Right atrium auricular region (tissue), 2 donors: ENCODE data around the gene TMCC3. TPM values are rescaled to one million over a fixed set of nuclear protein-coding genes. Genes with fewer than 3 reads are reported as not detected.

Experiments
- DNase-seq: peaks from one replicate; pipeline ENCODE4 v3.0.0-alpha.2; 2019; ENCODE audit warnings: low spot score
- H3K27ac ChIP-seq, 2 donors: fragments of 200-600 bp; sonication (generic); 1 replicate in 1 of 2; 2 replicates in 1 of 2; pipeline ENCODE4 v1.5.1; 2016 to 2019
- H3K27me3 ChIP-seq, 2 donors: fragments of 200-600 bp; sonication (generic); one replicate each; pipeline versions ENCODE4 v1.5.1 to v1.6.0; 2017 to 2019
- H3K36me3 ChIP-seq: fragments of 200-600 bp; sonication (generic); one replicate; pipeline ENCODE4 v1.5.1; 2016
- H3K4me1 ChIP-seq, 2 donors: fragments of 200-600 bp; sonication (generic); one replicate each; pipeline versions ENCODE4 v1.5.1 to v1.6.0; 2017 to 2019
- H3K4me3 ChIP-seq, 2 donors: fragments of 200-600 bp; sonication (generic); 1 replicate in 1 of 2; 2 replicates in 1 of 2; pipeline ENCODE4 v1.5.1; 2017 to 2019; ENCODE audit warnings: mild to moderate bottlenecking in 1 of 2, moderate library complexity in 1 of 2
- H3K9me3 ChIP-seq, 2 donors: fragments of 200-600 bp; sonication (generic); one replicate each; pipeline ENCODE4 v1.5.1; 2019
- microRNA-seq, 2 donors: library from miRNA; unstranded; fragments of <30 nt; microRNA quantifications; one replicate each; pipeline ENCODE4, GENCODE V29; 2016 to 2017; ENCODE audit warnings: borderline number of aligned reads in 2 of 2, borderline replicate concordance in 1 of 2
- total RNA-seq, 2 donors: library from RNA; depleted of rRNA; stranded (reverse); fragments of >200 nt; gene quantifications; one replicate each; pipeline ENCODE4 v1.1.0, GENCODE V29; 2016
- TF ChIP-seq, protein P1 (sequence below), 2 donors: fragments of 200-600 bp; sonication (generic); IDR thresholded peaks; one replicate each; pipeline ENCODE4 v1.5.1; 2019; ENCODE audit warnings: antibody characterized with exemption in 2 of 2

TMCC3 gene
- total RNA-seq, 2 donors from 2014 or later: 4.4 to 4.7 TPM

DNA sequence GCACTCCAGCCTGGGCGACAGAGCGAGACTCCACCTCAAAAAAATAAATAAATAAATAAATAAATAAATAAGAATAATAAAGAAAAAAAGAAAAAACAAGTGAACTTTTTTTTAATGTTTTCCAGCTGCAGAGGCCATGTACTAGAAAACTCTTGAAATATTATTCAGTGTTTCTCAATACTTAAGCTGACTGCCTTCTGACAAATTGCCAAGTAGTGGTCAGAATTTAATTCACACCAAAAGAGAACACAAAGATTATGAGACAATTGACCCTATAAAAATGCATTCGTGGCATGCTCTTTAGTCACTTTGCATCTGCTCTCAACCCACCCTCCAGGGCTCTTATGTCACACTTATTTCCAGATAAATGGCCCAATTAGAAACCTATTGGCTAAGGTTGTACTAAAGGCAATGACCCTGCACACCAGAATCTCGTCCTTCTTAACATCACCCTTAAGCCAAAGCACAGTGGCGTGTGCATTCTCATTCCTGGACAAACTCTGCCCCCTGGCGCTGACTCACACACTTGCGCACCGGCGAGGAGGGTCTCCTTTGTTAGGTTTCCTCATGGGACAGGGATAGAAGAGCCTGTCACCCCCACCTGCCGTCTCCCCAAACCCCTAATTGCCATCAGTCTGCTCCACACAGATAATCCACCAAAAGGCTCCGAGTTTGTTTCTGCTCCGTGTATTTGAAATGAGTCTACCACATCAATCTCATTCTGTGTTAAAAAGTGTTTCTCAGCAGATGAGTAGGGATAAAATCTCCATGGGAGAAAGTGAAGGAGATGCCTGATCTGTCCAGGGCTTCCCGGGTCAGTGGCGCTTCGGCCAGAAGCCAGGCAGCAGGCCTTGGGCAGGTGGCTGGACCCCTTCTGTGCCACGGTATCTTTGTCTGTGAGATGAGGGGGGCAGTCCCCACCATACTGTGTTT, 117.6 kb downstream of the TMCC3 start:
- no peaks in the 10 kb centered on the region for H3K36me3 ChIP-seq
- H3K27me3 ChIP-seq: no peaks in the 10 kb centered on the region
- H3K4me3 ChIP-seq: no peak overlapping the region
- DNase-seq: peak; percentile 79
- H3K4me1 ChIP-seq: peaks cover 0 to 6% of the 10 kb centered on the region in 2 donors
- no peaks in the 10 kb centered on the region for H3K9me3 ChIP-seq
- TF ChIP-seq, protein P1, sequence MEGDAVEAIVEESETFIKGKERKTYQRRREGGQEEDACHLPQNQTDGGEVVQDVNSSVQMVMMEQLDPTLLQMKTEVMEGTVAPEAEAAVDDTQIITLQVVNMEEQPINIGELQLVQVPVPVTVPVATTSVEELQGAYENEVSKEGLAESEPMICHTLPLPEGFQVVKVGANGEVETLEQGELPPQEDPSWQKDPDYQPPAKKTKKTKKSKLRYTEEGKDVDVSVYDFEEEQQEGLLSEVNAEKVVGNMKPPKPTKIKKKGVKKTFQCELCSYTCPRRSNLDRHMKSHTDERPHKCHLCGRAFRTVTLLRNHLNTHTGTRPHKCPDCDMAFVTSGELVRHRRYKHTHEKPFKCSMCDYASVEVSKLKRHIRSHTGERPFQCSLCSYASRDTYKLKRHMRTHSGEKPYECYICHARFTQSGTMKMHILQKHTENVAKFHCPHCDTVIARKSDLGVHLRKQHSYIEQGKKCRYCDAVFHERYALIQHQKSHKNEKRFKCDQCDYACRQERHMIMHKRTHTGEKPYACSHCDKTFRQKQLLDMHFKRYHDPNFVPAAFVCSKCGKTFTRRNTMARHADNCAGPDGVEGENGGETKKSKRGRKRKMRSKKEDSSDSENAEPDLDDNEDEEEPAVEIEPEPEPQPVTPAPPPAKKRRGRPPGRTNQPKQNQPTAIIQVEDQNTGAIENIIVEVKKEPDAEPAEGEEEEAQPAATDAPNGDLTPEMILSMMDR (IDR thresholded peaks at IDR 0.05): peak; percentile 66 to 84
- no peak overlapping the region for H3K27ac ChIP-seq

DNA sequence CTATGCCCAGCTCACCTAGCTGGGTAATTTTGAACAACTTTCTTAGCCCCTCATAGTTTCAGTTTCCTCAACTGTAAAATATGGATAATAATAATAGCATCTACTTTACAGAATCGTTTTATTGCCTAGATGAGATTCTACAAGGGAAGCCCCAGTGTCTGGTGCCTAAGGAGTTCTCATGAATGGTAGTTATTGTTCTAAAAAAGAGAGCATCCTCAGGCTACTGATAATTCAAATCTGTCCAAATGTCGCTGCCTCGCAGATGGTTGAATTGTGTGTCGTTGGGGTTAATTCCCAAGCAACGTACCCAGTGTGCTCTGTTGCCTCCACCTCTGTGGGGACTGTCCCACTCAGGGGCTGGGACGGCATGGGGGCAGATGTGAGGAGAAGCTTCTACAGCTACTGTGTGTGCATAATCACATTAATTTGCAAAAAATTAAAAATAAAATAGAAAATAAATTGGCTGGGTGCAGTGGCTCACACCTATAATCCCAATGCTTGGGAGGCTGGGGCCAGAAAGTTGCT, 119.1 kb downstream of the TMCC3 start:
- Histone ChIP-seq H3K9me3 (no peaks in the 10 kb centered on the region), H3K27me3 (no peaks in the 10 kb centered on the region), H3K4me3 (no peak overlapping the region), H3K27ac (no peak overlapping the region), H3K36me3 (no peaks in the 10 kb centered on the region), H3K4me1 (peaks cover 0 to 6% of the 10 kb centered on the region in 2 donors)
- TF ChIP-seq, protein P1 (IDR thresholded peaks at IDR 0.05): no peak
- DNase-seq: no peak

DNA sequence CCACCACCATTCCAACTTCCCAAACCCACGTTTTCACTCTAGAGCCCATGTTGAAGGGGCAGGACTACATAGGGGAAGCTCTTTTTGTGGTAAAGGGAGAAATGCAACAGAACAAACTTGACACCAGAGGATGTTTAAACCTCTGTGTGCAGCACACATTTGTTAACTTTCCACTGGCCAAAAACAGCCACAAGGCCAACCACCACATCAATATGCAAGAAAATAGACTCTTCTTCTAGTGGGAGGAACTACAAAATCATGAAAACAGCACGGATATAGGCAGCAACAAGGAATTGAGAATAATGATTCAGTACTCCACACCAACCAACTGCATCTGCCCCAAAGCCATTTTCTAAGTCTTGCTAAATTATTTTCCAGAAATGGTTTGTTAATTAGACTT, 124.4 kb downstream of the TMCC3 start:
- no peak overlapping the region for H3K4me3 ChIP-seq
- TF ChIP-seq, protein P1 (IDR thresholded peaks at IDR 0.05): no peak
- no peaks in the 10 kb centered on the region for H3K27me3 ChIP-seq

More for the DNA sequence above, 124.4 kb downstream of the TMCC3 start:
- Histone ChIP-seq H3K27ac (no peak overlapping the region), H3K4me1 (no peaks in the 10 kb centered on the region), H3K9me3 (no peaks in the 10 kb centered on the region), H3K36me3 (no peaks in the 10 kb centered on the region)
- DNase-seq: no peak

Small RNA genes lying within 50 kb of the gene (microRNA-seq; reads per million reads assigned to microRNA genes)
- 0 reads per million in 2 donors for gene MIR5700

Other genes starting within 250 kb of the TMCC3 start
- 10 to 100 TPM; 13.0 to 16.6 TPM for gene CEP83, start 190.7 kb downstream of the TMCC3 start, total RNA-seq